GM12864 (cell line): ENCODE measurements around the gene BMPER.

ENCODE experiments used
- DNase-seq: peaks from one replicate; pipeline ENCODE4 v3.0.0-alpha.2; 2011; ENCODE audit warnings: low read depth
- H3K4me3 ChIP-seq: 2 replicates; pipeline ENCODE4 v1.5.1; 2011; ENCODE audit warnings: mild to moderate bottlenecking, low read depth, low read length, control low read depth
- TF ChIP-seq, protein P1 (sequence below): IDR thresholded peaks from 2 replicates; pipeline ENCODE4 v1.5.1; 2011; ENCODE audit warnings: low read depth, mild to moderate bottlenecking, moderate library complexity, low read length, control low read depth, inconsistent platforms; ENCODE audit errors: missing control alignments

Gene BMPER

DNA sequence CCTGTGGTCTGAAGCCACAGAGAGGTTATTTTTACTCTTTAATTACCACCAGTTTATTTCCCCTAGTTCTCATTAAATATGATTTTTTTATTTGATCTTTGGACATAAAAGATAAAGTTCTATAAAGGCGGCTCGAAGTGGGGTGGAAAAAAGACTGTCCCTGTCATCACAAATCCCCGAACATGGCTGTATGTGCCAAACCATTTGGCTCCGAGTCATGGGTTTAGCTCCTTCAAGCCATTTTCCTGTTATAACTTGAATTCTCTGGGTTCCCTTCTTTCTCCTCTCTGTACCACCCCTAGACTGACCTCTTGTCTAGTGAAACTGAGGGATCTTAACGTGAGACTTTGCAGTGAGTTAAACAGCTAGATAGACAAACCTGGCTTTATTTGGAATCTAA, 181.6 kb downstream of the BMPER start:
- H3K4me3 ChIP-seq = no peak overlapping the region
- TF ChIP-seq, protein P1, sequence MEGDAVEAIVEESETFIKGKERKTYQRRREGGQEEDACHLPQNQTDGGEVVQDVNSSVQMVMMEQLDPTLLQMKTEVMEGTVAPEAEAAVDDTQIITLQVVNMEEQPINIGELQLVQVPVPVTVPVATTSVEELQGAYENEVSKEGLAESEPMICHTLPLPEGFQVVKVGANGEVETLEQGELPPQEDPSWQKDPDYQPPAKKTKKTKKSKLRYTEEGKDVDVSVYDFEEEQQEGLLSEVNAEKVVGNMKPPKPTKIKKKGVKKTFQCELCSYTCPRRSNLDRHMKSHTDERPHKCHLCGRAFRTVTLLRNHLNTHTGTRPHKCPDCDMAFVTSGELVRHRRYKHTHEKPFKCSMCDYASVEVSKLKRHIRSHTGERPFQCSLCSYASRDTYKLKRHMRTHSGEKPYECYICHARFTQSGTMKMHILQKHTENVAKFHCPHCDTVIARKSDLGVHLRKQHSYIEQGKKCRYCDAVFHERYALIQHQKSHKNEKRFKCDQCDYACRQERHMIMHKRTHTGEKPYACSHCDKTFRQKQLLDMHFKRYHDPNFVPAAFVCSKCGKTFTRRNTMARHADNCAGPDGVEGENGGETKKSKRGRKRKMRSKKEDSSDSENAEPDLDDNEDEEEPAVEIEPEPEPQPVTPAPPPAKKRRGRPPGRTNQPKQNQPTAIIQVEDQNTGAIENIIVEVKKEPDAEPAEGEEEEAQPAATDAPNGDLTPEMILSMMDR = no peak
- DNase-seq = no peak

GRCh38 chr7:34087892-34088891, 182.9 kb downstream of the BMPER start:
- DNase-seq = no peak
- no peak overlapping the region for H3K4me3 ChIP-seq
- TF ChIP-seq, protein P1 = peak; percentile 67

GRCh38 chr7:34090816-34091215, 185.5 kb downstream of the BMPER start:
- H3K4me3 ChIP-seq = no peak overlapping the region
- TF ChIP-seq, protein P1 = no peak
- DNase-seq = no peak

DNA sequence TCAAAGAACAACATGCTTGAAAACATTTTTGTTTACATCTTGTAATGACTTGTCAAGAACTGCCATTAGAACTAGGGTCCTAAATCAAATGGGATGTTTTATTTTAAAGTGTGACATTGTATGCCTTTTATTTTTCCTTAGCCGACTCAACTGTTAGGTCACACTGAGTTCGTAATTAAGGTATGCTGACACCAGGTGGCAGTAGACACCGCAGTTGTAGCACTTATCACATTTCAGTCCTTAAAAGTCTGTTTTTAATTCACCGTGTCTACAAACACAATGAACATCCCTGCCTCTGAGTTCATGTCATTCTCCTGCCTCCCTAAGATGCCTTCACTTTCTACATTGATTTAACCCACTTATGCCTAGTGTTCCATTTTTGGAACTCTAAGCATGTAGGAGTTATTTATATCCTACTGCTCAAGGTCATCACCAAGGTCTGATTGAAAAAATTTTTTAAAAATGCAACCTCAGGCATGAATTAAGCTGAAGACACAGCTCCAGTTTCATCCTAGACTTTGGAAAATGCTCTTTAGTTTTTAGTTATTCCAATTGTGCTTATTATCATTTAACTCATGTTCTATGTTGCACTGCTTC, 186.1 kb downstream of the BMPER start:
- TF ChIP-seq, protein P1 = peak; percentile 55
- H3K4me3 ChIP-seq = no peak overlapping the region
- DNase-seq = no peak

- H3K4me3 ChIP-seq = no peak overlapping the region
- TF ChIP-seq, protein P1 = no peak
- no peak for DNase-seq
These were observed 187.9 kb downstream of the BMPER start for GRCh38 chr7:34093276-34093675.

DNA sequence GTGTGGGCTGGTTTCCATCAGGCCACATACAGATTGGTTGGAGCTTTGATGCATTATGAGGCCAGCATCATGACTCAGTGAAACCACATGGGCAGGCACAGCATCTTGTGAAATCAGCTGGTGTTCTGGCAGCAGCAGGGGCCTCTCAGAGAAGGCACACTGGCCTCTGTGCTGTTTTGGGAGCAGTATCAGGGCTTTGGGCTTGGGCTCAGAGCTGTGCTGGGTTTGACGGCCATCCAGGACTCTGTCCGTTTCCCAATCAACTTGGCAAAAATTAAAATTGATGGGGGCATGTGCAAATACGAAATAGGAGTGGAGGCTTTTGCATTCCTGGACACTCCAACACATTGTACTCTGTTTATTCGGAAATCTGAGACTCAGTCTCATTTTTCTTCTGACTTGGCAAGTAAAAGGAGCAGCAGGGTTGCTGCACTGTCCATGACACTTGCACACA, 190.9 kb downstream of the BMPER start:
- no peak for DNase-seq
- TF ChIP-seq, protein P1 = no peak
- no peak overlapping the region for H3K4me3 ChIP-seq

DNA sequence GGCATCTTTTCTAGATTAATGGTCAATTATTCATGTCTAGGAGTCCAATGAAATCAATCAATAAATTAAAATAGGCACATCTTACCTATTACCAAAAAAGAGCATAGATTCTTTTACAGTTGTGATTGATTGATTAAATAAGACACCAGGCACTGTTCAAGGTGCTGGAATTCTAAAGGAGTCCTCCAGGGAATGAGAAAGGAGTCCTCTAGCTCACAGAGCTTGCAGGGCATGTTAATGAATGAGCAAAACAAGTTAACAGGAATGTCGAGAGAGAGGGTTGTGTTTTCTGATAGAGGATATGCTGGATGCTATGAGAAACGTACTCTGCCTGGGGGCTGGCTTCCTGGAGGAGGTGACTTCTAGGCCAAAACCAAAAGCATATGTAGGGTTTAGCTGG, 191.4 kb downstream of the BMPER start:
- TF ChIP-seq, protein P1 = no peak
- no peak for DNase-seq
- H3K4me3 ChIP-seq = no peak overlapping the region
